ENCODE data around the gene KRT75. TPM values are rescaled to one million over a fixed set of nuclear protein-coding genes. Genes with fewer than 3 reads are reported as not detected.
"Not testable (repeated sequence)": the region's sequence is repeated elsewhere in the genome, so short reads cannot be mapped to it uniquely, and the experiment has no call there.

The KRT75 gene
- total RNA-seq, 4 donors from 2014 or later = not detected

GRCh38 chr12:52448228-52448627 lies 14.1 kb upstream of the KRT75 start:
- H3K4me3 ChIP-seq = no peak overlapping the region
- H3K9me3 ChIP-seq = no peaks in the 10 kb centered on the region
- no peak overlapping the region for H3K27ac ChIP-seq
- TF ChIP-seq POLR2AphosphoS5 (IDR thresholded peaks at IDR 0.05) = no peak
- no peak for TF ChIP-seq CTCF (IDR thresholded peaks at IDR 0.05)
- TF ChIP-seq POLR2A (IDR thresholded peaks at IDR 0.05) = no peak
- TF ChIP-seq EP300 (IDR thresholded peaks at IDR 0.05; ENCODE audit: low read depth) = no peak
- no peaks in the 10 kb centered on the region for H3K27me3 ChIP-seq
- H3K4me1 ChIP-seq = no peaks in the 10 kb centered on the region
- no peaks in the 10 kb centered on the region for H3K36me3 ChIP-seq
- 34 to 59% methylated on average over 3 of the region's 3 CpGs for WGBS, 2 donors (ENCODE audit: low coverage in 1 of 2)
- in situ Hi-C loops (cut with MboI; ENCODE audit: low pct_ligation_motif_present in 1 of 4, low pct_unique_long_range_greater_than_20kb in 1 of 4, low sequenced_read_pairs in 3 of 4) (no loop called here), intact Hi-C loops (cut with DNase I; ENCODE audit: low total_unique reads) (no loop called here)
- no peak for DNase-seq

- WGBS, 2 donors (ENCODE audit: low coverage in 1 of 2) = 83 to 93% methylated on average over 2 to 11 of the region's 11 CpGs
- H3K4me1 ChIP-seq; H3K27ac ChIP-seq; H3K36me3 ChIP-seq; in situ Hi-C loops (cut with MboI; ENCODE audit: low pct_ligation_motif_present in 1 of 4, low pct_unique_long_range_greater_than_20kb in 1 of 4, low sequenced_read_pairs in 3 of 4); H3K27me3 ChIP-seq; intact Hi-C loops (cut with DNase I; ENCODE audit: low total_unique reads); DNase-seq; H3K4me3 ChIP-seq; H3K9me3 ChIP-seq: not testable (repeated sequence)
These were observed 13.0 kb upstream of the KRT75 start for GRCh38 chr12:52447196-52447595.

- H3K27me3 ChIP-seq = no peaks in the 10 kb centered on the region
- H3K4me1 ChIP-seq = no peaks in the 10 kb centered on the region
- no peak overlapping the region for H3K4me3 ChIP-seq
- in situ Hi-C loops (cut with MboI; ENCODE audit: low pct_ligation_motif_present in 1 of 4, low pct_unique_long_range_greater_than_20kb in 1 of 4, low sequenced_read_pairs in 3 of 4) = no loop called here
- H3K27ac ChIP-seq = no peak overlapping the region
- intact Hi-C loops (cut with DNase I; ENCODE audit: low total_unique reads) = no loop called here
- TF ChIP-seq POLR2A (IDR thresholded peaks at IDR 0.05) (no peak), POLR2AphosphoS5 (IDR thresholded peaks at IDR 0.05) (no peak), EP300 (IDR thresholded peaks at IDR 0.05; ENCODE audit: low read depth) (no peak), CTCF (IDR thresholded peaks at IDR 0.05) (no peak)
- no peaks in the 10 kb centered on the region for H3K36me3 ChIP-seq
- no peaks in the 10 kb centered on the region for H3K9me3 ChIP-seq
- 73 to 80% methylated on average over 4 to 6 of the region's 6 CpGs for WGBS, 2 donors (ENCODE audit: low coverage in 1 of 2)
- no peak for DNase-seq
These were observed 12.3 kb upstream of the KRT75 start for GRCh38 chr12:52446367-52447045.

DNA sequence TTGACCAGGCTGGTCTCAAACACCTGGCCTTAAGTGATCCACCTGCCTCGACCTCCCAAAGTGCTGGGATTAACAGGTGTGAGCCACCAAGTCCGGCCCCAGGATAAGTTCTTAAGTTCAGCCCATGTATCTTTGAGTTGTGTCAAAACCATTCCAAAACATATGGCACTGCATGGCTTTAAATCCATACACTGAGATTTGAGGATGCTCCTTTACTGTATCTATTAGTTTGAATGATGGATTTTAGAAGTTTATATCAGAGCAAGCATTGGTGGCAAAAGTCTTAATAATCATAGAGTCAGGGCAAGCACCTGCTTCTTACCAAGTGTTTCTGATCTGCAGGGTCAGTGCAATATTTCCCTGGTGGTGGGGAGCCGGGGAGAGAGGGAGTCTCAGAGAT lies 11.7 kb upstream of the KRT75 start:
- H3K9me3 ChIP-seq = no peaks in the 10 kb centered on the region
- H3K36me3 ChIP-seq = no peaks in the 10 kb centered on the region
- H3K4me1 ChIP-seq = no peaks in the 10 kb centered on the region
- 68 to 72% methylated on average over 3 of the region's 3 CpGs for WGBS, 2 donors (ENCODE audit: low coverage in 1 of 2)
- TF ChIP-seq EP300 (IDR thresholded peaks at IDR 0.05; ENCODE audit: low read depth) (no peak), CTCF (IDR thresholded peaks at IDR 0.05) (no peak), POLR2AphosphoS5 (IDR thresholded peaks at IDR 0.05) (no peak)
- H3K27me3 ChIP-seq = no peaks in the 10 kb centered on the region
- no peak overlapping the region for H3K4me3 ChIP-seq
- in situ Hi-C loops (cut with MboI; ENCODE audit: low pct_ligation_motif_present in 1 of 4, low pct_unique_long_range_greater_than_20kb in 1 of 4, low sequenced_read_pairs in 3 of 4) = no loop called here
- H3K27ac ChIP-seq = no peak overlapping the region
- DNase-seq = no peak
- intact Hi-C loops (cut with DNase I; ENCODE audit: low total_unique reads) = no loop called here

Data from transverse colon (tissue), 4 donors.